OCI-LY3 (cell line): Measurements from ENCODE around the gene ZNF333.

Experiments used
- EZH2phosphoT487 ChIP-seq: fragments of 200-600 bp; shearing (Covaris generic); IDR thresholded peaks from 2 replicates; pipeline ENCODE4 v1.6.1; 2018; ENCODE audit warnings: antibody characterized with exemption, mixed run types, low read depth
- TF ChIP-seq, protein P1 (sequence below): fragments of 200-600, 300-600 bp; sonication (generic); IDR thresholded peaks from 2 replicates; pipeline ENCODE4 v1.5.1; 2014; ENCODE audit warnings: antibody characterized with exemption, low read length, low read depth

GRCh38 chr19:14748601-14749000 lies 58.8 kb downstream of the ZNF333 start:
- TF ChIP-seq, protein P1, sequence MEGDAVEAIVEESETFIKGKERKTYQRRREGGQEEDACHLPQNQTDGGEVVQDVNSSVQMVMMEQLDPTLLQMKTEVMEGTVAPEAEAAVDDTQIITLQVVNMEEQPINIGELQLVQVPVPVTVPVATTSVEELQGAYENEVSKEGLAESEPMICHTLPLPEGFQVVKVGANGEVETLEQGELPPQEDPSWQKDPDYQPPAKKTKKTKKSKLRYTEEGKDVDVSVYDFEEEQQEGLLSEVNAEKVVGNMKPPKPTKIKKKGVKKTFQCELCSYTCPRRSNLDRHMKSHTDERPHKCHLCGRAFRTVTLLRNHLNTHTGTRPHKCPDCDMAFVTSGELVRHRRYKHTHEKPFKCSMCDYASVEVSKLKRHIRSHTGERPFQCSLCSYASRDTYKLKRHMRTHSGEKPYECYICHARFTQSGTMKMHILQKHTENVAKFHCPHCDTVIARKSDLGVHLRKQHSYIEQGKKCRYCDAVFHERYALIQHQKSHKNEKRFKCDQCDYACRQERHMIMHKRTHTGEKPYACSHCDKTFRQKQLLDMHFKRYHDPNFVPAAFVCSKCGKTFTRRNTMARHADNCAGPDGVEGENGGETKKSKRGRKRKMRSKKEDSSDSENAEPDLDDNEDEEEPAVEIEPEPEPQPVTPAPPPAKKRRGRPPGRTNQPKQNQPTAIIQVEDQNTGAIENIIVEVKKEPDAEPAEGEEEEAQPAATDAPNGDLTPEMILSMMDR = no peak
- no peak for TF ChIP-seq EZH2phosphoT487
